HepG2 (cell line): ENCODE measurements around the gene CNTN4. TPM values are rescaled to one million over a fixed set of nuclear protein-coding genes. Genes with fewer than 3 reads are reported as not detected.

Experiments used
- ATAC-seq: fragments of 200-7000 bp; cut with Tn5 transposase; 3 replicates; pipeline ENCODE4 v1.9.1; 2020; ENCODE audit warnings: mild to moderate bottlenecking, moderate library complexity
- BruUV-seq: library from RNA; stranded (reverse); fragments of 400-500 nt; replicated peaks from 2 replicates; lab custom pipeline; 2021; lab: Mats Ljungman, UMichigan
- CTCF ChIA-PET: fragments of 300-600 bp; formaldehyde crosslinking; extraction: SDS; loops from one replicate; lab custom pipeline; 2021; ENCODE audit warnings: low total read pairs, inconsistent platforms, low intra/inter-chr PET ratio; lab: Yijun Ruan, JAX
- POLR2A ChIA-PET: fragments of 350-600 bp; sonication (Branson Sonifier 250); formaldehyde crosslinking; loops from one replicate; lab custom pipeline; 2020; ENCODE audit warnings: antibody characterized with exemption, inconsistent platforms; lab: Yijun Ruan, JAX
- DNase-seq: peaks from one replicate; pipeline ENCODE4 v3.0.0-alpha.2; 2015; ENCODE audit warnings: low spot score
- FAIRE-seq: peaks from 3 replicates; lab custom pipeline; 2011; peaks lifted over from hg19 to GRCh38; lab: Jason Lieb, UNC
- H2AFZ ChIP-seq: one replicate; pipeline ENCODE4 v1.6.1; 2011; ENCODE audit warnings: low read length, inconsistent platforms
- H3K27ac ChIP-seq: fragments of 300-600 bp; 3 replicates; pipeline ENCODE4 v1.8.0; 2011; ENCODE audit warnings: mixed run types, mild to moderate bottlenecking, mixed read lengths, low read length, inconsistent platforms; ENCODE audit not compliant: insufficient read depth; ENCODE audit errors: extremely low read length
- H3K27me3 ChIP-seq, 2 experiments: fragments of 200-600 bp in 1 of 2; 2 replicates in 1 of 2; 3 replicates in 1 of 2; pipeline versions ENCODE4 v1.6.0 to v1.8.0; 2011; ENCODE audit warnings: low read length in 2 of 2, mild to moderate bottlenecking in 2 of 2, moderate library complexity in 2 of 2, inconsistent platforms in 1 of 2; ENCODE audit not compliant: insufficient read depth in 2 of 2, control insufficient read depth in 1 of 2
- H3K36me3 ChIP-seq, 2 experiments: fragments of 200-600 bp in 1 of 2; replicated peaks in 1 of 2; 2 replicates in 1 of 2; 3 replicates in 1 of 2; pipeline versions ENCODE4 v1.5.1 to v1.8.0; 2011; ENCODE audit warnings: low read length in 2 of 2, inconsistent platforms in 1 of 2; ENCODE audit not compliant: insufficient read depth in 2 of 2, control insufficient read depth in 1 of 2
- H3K4me1 ChIP-seq: 2 replicates; pipeline ENCODE4 v1.5.1; 2012; ENCODE audit warnings: low read length, inconsistent platforms; ENCODE audit not compliant: insufficient read depth
- H3K4me2 ChIP-seq: 2 replicates; pipeline ENCODE4 v1.6.0; 2011; ENCODE audit warnings: low read depth, low read length, inconsistent platforms
- H3K4me3 ChIP-seq, 3 experiments: fragments of 200-600 bp in 1 of 3; sonication (generic), shearing (Covaris generic) in 1 of 3; replicated peaks in 1 of 3; 2 replicates each; pipeline ENCODE4 v1.5.1; 2011 to 2016; ENCODE audit warnings: low read length in 3 of 3, inconsistent platforms in 2 of 3, low read depth in 2 of 3, mild to moderate bottlenecking in 2 of 3, control low read depth in 1 of 3, mixed read lengths in 1 of 3; ENCODE audit not compliant: insufficient read depth in 1 of 3
- H3K79me2 ChIP-seq: one replicate; pipeline ENCODE4 v1.6.1; 2011; ENCODE audit warnings: low read length, inconsistent platforms; ENCODE audit not compliant: insufficient read depth
- H3K9ac ChIP-seq: 2 replicates; pipeline ENCODE4 v1.6.0; 2011; ENCODE audit warnings: mild to moderate bottlenecking, low read depth, low read length, inconsistent platforms; ENCODE audit not compliant: insufficient read depth
- H3K9me3 ChIP-seq: 2 replicates; pipeline ENCODE4 v1.5.1; 2012; ENCODE audit warnings: mild to moderate bottlenecking, low read length
- H4K20me1 ChIP-seq: 2 replicates; pipeline ENCODE4 v1.6.0; 2011; ENCODE audit warnings: inconsistent platforms, mild to moderate bottlenecking, low read length, moderate library complexity; ENCODE audit not compliant: insufficient read depth
- CCAR2 ChIP-seq: fragments of 200-400 bp; formaldehyde crosslinking; optimal IDR thresholded peaks from 2 replicates; pipeline ENCODE3; 2018; ENCODE audit warnings: low read depth, mild to moderate bottlenecking, low read length, moderate library complexity
- KAT7 ChIP-seq: IDR thresholded peaks from 2 replicates; pipeline ENCODE4 v1.6.1; 2018; ENCODE audit warnings: borderline replicate concordance, missing compliant biosample characterization
- KDM3A ChIP-seq: IDR thresholded peaks from 2 replicates; pipeline ENCODE4 v1.6.1; 2018; ENCODE audit warnings: low read depth, missing compliant biosample characterization
- KLF16 ChIP-seq, 2 experiments: sonication (generic) in 1 of 2; formaldehyde crosslinking in 1 of 2; IDR thresholded peaks; 2 replicates each; pipeline versions ENCODE4 v1.6.1 to v1.8.0; 2016 to 2023; ENCODE audit warnings: missing genetic modification reagents in 2 of 2, missing compliant biosample characterization in 1 of 2
- NCOA2 ChIP-seq: sonication (generic); formaldehyde crosslinking; IDR thresholded peaks from 2 replicates; pipeline ENCODE4 v1.8.0; 2022; ENCODE audit warnings: inconsistent platforms
- PHF8 ChIP-seq: sonication (generic); formaldehyde crosslinking; IDR thresholded peaks from 2 replicates; pipeline ENCODE4 v1.5.0; 2020; ENCODE audit warnings: missing genetic modification reagents
- TFAP4 ChIP-seq: sonication (generic); IDR thresholded peaks from 2 replicates; pipeline ENCODE4 v1.6.1; 2016; ENCODE audit warnings: low read depth, borderline replicate concordance
- TFDP1 ChIP-seq: IDR thresholded peaks from 2 replicates; pipeline ENCODE4 v1.6.1; 2016; ENCODE audit warnings: missing compliant biosample characterization, missing genetic modification reagents, borderline replicate concordance
- THAP8 ChIP-seq: sonication (generic); formaldehyde crosslinking; IDR thresholded peaks from 2 replicates; pipeline ENCODE4 v1.5.1; 2020; ENCODE audit warnings: missing genetic modification reagents, mild to moderate bottlenecking, borderline replicate concordance
- ZNF224 ChIP-seq: sonication (generic); formaldehyde crosslinking; IDR thresholded peaks from 2 replicates; pipeline ENCODE4 v1.5.0; 2020; ENCODE audit warnings: mild to moderate bottlenecking, missing genetic modification reagents
- ZNF230 ChIP-seq: sonication (generic); formaldehyde crosslinking; IDR thresholded peaks from 2 replicates; pipeline ENCODE4 v1.4.0; 2020; ENCODE audit warnings: mild to moderate bottlenecking, missing genetic modification reagents
- ZNF512B ChIP-seq: sonication (generic); formaldehyde crosslinking; IDR thresholded peaks from 2 replicates; pipeline ENCODE4 v1.5.1; 2020; ENCODE audit warnings: missing genetic modification reagents, mild to moderate bottlenecking, borderline replicate concordance
- ZNF672 ChIP-seq: sonication (generic); formaldehyde crosslinking; IDR thresholded peaks from 2 replicates; pipeline ENCODE4 v1.8.1; 2022; ENCODE audit warnings: missing genetic modification reagents
- WGBS: methylation state at CpG from one replicate; pipeline ENCODE4 v1.1.6; 2017; ENCODE audit warnings: low lambda C conversion rate; 5-methylcytosine and 5-hydroxymethylcytosine counted together
- in situ Hi-C: cut with HindIII; loops from 2 replicates; pipeline ENCODE4 v1.10.0; 2017; ENCODE audit warnings: low pct_unique_long_range_greater_than_20kb; ENCODE audit not compliant: extremely low pct_ligation_motif_present
- intact Hi-C: fragments of 100-400 bp; cut with micrococcal nuclease; formaldehyde crosslinking; loops from one replicate; pipeline ENCODE4 v1.10.0; 2022; ENCODE audit not compliant: unreplicated experiment
- polyA plus RNA-seq, 8 experiments: library from polyadenylated mRNA; depleted of rRNA in 3 of 8; stranded (reverse) in 7 of 8; unstranded in 1 of 8; fragments of >200 nt; fragmentation: Illumina TruSeq in 4 of 8; extraction: Trizol in 4 of 8; gene quantifications; 2 replicates each; pipeline versions ENCODE4 v1.2.1 to v1.2.3, GENCODE V29; 2011 to 2016; ENCODE audit warnings: low read depth in 4 of 8, missing spikeins in 1 of 8, mixed read lengths in 1 of 8; ENCODE audit not compliant: insufficient read depth in 1 of 8
- total RNA-seq, 5 experiments: library from RNA; depleted of rRNA; stranded (reverse); fragments of >200 nt; fragmentation: Illumina TruSeq; extraction: Trizol; gene quantifications; 2 replicates each; pipeline ENCODE4 v1.2.3, GENCODE V29; 2016; ENCODE audit warnings: low read depth in 1 of 5

The CNTN4 gene
- total and polyA plus RNA-seq, 2 of the 13 experiments (the other 11 are each of a cell fraction or from before 2014, with no cell fraction given): 0.01 to 0.13 TPM

- Histone ChIP-seq H3K9ac (no peak overlapping the region), H3K79me2 (no peaks in the 10 kb centered on the region), H3K9me3 (no peaks in the 10 kb centered on the region), H3K4me2 (no peak overlapping the region), H4K20me1 (no peaks in the 10 kb centered on the region), H3K27me3 (peaks cover 0 to 17% of the 10 kb centered on the region in 2 experiments; a peak in 3 of 5 replicates), H3K4me3 (no peak overlapping the region), H3K4me1 (no peaks in the 10 kb centered on the region), H3K27ac (no peak overlapping the region), H2AFZ (no peak overlapping the region), H3K36me3 (no peaks in the 10 kb centered on the region)
- DNase-seq: no peak
- BruUV-seq: no TSS peak
- in situ Hi-C loops: no loop called here
- WGBS: 36% methylated on average over 24 of the region's 25 CpGs
- ChIA-PET POLR2A (no interaction called here), CTCF (no interaction called here)
- intact Hi-C loops: no loop called here
- no peak for ATAC-seq
- TF ChIP-seq CCAR2 (no peak), TFDP1 (CRISPR knock-in tag) (no peak), PHF8 (no peak), ZNF230 (CRISPR knock-in tag) (no peak), ZNF672 (CRISPR knock-in tag) (no peak)
- no peak for FAIRE-seq
Observed at GRCh38 chr3:3038201-3038991, 939.7 kb downstream of the CNTN4 start.

- Histone ChIP-seq H3K4me3 (no peak overlapping the region), H3K4me1 (no peaks in the 10 kb centered on the region), H3K36me3 (no peaks in the 10 kb centered on the region), H3K9me3 (no peaks in the 10 kb centered on the region), H3K79me2 (no peaks in the 10 kb centered on the region), H3K27ac (no peak overlapping the region), H3K9ac (no peak overlapping the region), H4K20me1 (no peaks in the 10 kb centered on the region), H3K4me2 (no peak overlapping the region), H2AFZ (no peak overlapping the region), H3K27me3 (no peaks in the 10 kb centered on the region)
- BruUV-seq: no TSS peak
- no peak for DNase-seq
- 4% methylated on average over 4 of the region's 4 CpGs for WGBS
- CTCF ChIA-PET: no interaction called here
- no peak for ATAC-seq
- intact Hi-C loops (no loop called here), in situ Hi-C loops (no loop called here)
- no peak for FAIRE-seq
- POLR2A ChIA-PET: no interaction called here
- TF ChIP-seq TFAP4 (no peak), THAP8 (CRISPR knock-in tag) (no peak), KAT7 (CRISPR knock-in tag) (no peak), KLF16 (CRISPR knock-in tag; IDR thresholded peaks at IDR 0.05) (no peak), ZNF224 (CRISPR knock-in tag) (no peak), NCOA2 (CRISPR knock-in tag) (no peak), KDM3A (no peak), ZNF512B (CRISPR knock-in tag) (no peak)
Observed at GRCh38 chr3:3053974-3054373, 955.3 kb downstream of the CNTN4 start.
